ENCODE results near the gene ENHO.

GRCh38 chr9:34562135-34562745 lies 39.5 kb upstream of the ENHO start:
- TF ChIP-seq USF2 (IDR thresholded peaks at IDR 0.05; ENCODE audit: borderline replicate concordance, low read depth, low read length) (no peak), CTCF (IDR thresholded peaks at IDR 0.05 in 2 of 3, conservative IDR thresholded peaks at IDR 0.05 in 1 of 3; ENCODE audit: control insufficient read depth in 2 of 3, extremely low read depth in 1 of 3, insufficient read depth in 1 of 3, low read depth in 3 of 3, low read length in 3 of 3) (peak in 2 of 3 experiments; percentile 65 to 82; a peak in 5 of 6 replicates)

Measured in GM12878 (cell line).